Putamen (tissue), 1 donor: ENCODE data around the gene OTUD7B.
"Not testable (repeated sequence)": the region's sequence is repeated elsewhere in the genome, so short reads cannot be mapped to it uniquely, and the experiment has no call there.

Experiments used
- DNase-seq: peaks from one replicate; pipeline ENCODE4 v3.0.0-alpha.2; 2016; ENCODE audit warnings: low spot score

OTUD7B gene

GRCh38 chr1:150010393-150011115 is at the start of gene OTUD7B:
OTUD7B (minus strand) TSS chr1:150010726; CDS start chr1:149977510, 33,216 bp downstream.
- DNase-seq, result peak; percentile 91

GRCh38 chr1:150060260-150060659 is 49.7 kb upstream of the OTUD7B start:
- no peak for DNase-seq

DNA sequence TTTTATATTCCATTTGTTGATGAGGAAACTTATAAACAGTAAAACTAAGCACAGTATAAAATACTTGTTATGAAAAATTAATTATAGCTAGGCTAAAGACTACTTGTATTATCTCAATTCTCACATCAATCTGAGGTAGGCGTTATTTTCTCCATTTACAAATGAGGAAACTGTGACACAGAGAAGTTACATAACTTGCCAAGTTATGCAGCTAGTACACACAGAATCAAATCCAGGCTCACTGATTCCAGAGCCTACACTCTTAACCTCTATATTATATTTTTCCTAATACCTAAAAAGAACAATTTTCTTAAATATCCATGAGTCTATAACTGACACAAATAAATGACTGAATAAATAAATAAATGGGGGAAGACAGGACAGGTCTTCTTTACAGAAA is 45.9 kb upstream of the OTUD7B start:
- DNase-seq, result no peak

DNA sequence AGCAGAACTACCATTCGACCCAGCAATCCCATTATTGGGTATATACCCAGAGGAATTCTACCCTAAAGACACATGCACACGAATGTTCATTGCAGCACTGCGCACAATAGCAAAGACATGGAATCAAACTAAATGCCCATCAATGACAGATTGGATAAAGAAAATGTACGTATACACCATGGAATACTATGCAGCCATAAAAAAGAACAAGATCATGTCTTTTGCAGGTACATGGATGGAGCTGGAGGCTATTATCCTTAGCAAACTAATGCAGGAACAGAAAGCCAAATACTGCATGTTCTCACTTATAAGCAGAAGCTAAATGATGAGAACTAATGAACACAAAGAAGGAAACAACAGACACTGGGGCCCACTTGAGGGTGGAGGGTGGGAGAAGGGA is 45.0 kb upstream of the OTUD7B start:
- DNase-seq, result not testable (repeated sequence)

GRCh38 chr1:150053926-150054325 is 43.4 kb upstream of the OTUD7B start:
- DNase-seq, result no peak

DNA sequence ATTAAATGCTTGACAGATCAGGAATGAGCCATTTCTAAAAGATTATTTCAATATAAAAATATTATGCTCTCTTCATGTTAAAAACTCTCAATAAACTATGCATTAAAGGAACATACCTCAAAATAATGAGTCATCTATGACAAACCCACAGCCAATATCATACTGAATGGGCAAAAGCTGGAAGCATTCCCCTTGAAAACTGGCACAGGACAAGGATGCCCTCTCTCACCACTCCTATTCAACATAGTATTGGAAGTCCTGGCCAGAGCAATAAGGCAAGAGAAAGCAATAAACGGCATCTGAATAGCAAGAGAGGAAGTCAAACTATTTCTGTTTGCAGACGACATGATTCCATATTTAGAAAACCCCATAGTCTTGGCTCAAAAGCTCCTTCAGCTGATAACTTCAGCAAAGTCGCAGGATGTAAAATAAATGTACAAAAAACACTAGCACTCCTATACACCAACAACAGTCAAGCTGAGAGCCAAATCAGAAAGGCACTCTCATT is 41.4 kb upstream of the OTUD7B start:
- not testable (repeated sequence) for DNase-seq

DNA sequence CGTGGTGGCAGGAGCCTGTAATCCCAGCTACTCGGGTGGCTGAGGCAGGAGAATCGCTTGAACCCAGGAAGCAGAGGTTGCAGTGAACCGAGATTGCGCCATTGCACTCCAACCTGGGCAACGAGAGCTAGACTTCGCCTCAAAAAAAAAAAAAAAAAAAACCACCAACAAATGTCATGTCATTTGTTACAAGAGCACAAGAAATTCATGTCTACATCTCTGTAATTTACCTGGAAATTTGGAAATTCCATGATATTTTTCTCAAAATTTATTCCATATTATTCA is 40.5 kb upstream of the OTUD7B start:
- DNase-seq, result no peak

DNA sequence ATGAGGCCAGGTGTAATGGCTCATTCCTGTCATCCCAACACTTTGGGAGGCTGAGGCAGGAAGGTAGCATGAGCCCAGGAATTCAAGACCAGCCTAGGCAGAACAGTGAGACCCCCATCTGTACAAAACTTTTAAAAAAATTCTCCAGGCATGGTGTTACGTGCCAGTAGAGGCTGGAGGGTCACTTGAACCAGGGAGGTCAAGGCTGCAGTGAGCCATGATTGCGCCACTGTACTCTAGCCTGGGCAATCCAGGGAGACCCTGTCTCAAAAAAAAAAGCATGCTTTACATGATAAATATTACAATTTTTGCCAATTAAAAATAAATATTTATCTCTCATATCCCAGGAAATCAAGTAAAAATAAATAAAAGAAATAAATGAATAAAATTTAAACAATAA is 39.4 kb upstream of the OTUD7B start:
- no peak for DNase-seq

- no peak for DNase-seq
Observed at GRCh38 chr1:150034336-150034735, 23.8 kb upstream of the OTUD7B start.

DNA sequence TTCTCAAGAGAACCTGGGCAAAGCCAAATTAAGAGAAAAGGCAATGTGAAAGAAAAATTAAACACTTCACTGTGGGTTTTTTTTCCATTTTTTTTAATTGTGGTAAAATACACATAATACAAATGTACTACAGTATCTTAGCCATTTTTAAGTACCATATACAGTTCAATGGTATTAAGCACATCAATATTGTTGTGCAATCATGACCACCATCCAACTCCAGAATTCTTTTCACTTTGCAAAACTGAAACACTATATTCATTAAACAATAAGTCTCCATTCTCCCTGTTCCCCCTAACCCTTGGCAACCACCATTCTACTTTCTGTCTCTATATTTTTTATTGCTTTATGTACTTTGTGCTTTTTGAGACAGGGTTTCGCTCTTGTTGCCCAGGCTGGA is 17.8 kb upstream of the OTUD7B start:
- no peak for DNase-seq

DNA sequence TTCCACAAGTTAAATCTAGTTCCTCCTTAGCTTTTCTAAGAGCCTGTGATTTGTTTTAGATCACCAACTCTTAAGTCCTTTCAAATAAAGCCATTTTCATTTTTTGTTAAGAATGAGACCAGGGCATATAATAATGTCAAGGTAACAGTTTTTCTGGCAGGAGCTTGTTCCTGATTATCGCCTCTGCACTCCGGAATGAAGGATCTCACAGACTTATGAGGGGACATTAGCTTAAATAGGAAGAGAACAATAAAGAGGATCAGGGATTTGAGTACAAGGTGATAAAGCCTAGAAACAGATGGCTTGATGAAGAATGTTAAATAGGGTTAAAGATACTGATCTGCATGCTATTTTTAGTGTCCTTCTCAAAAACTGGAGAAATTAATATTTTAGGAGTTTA is 13.6 kb upstream of the OTUD7B start:
- DNase-seq, result no peak

GRCh38 chr1:150022357-150022756 is 11.8 kb upstream of the OTUD7B start:
- no peak for DNase-seq

- DNase-seq, result no peak
Observed at GRCh38 chr1:150021191-150021694, 10.7 kb upstream of the OTUD7B start.

GRCh38 chr1:150020711-150021110 is 10.2 kb upstream of the OTUD7B start:
- no peak for DNase-seq

GRCh38 chr1:150018165-150018564 is 7.6 kb upstream of the OTUD7B start:
- DNase-seq, result no peak

DNA sequence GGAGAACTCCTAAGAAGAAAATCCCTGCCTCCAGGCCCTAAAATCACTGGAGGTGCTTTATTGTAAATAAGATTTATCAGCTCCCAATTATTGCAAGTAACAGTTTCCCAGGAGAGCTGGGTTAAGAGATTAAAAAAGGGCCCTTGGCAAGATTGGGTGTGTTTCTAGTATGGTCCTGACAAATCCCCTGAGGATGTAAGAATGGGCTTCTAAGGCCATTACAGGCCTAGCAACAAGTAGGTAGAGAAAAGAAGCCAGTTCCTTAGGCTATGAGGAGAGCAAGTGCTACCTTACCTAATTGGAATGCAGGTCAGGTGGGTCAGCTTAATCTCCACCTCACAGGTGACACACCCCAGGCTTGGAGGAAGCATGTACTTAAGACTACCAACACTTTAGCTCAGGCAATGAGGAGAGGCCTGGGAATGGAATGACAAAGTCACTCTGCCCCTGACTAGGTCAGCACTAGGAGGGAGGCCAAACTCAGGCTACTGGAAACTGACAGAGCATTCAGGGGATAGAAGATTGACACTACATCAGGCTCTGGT is 6.8 kb upstream of the OTUD7B start:
- no peak for DNase-seq

DNA sequence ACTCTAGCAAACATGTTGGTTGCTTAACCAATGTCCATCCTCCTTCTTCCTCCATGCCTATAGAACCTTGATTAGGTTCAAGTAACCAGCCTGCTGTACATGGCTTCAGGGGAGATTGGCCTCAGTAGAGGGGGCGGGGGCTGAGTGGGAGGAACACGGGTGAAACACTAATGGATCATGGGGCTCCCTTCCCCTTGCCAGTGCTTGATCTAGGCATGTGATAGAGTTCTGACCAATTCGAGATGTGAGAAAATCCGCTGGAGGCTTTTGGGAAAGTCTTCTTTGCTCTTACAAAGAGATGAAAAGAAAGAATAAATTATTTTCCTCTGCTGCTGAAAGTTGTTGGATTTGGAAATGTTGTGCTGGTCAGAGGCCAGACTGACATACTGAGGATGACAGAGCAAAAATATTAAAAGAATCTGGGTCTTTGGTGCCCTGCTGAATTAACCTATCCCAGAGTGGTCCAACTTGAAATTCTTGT is 5.2 kb upstream of the OTUD7B start:
- no peak for DNase-seq

- DNase-seq, result peak; percentile 94
Observed at GRCh38 chr1:150012611-150013010, 2.1 kb upstream of the OTUD7B start.

DNA sequence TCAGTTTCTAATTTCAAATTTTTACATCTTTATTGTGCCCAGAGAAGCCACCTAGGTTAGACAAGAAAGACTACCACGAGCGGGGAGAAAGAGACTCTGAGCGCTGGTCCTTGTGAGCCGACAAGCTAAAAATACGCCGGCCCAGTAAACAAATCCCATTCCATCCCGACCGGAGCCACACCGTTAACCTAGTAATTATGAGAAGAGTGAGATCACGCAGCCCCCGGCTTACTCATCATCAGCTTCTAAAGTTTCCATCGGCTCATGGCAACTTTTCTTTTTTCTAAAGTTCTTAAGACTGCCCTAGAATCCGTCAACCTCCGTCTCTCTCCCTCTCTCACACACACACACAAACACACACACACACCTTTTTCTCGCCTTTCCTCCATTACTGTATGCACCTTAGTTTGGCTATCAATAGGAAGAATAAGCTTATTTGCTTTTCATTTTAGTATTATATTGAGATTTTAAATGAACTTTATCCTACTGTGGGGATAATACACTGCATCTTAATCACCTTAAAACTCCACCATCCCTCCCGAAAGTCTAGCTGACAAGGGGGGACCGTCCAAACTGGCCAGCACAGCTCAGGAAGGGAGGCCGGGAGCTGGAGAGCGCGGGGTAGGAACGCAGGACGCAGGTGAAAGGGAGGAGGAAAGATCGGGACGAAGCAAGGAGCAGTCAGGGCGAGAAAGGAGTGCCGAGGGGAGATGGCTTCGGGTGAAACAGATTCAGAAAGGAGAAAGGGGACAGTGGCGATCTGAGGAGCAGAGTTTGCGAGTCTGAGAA is 728 bp downstream of the OTUD7B start:
- DNase-seq, result no peak

DNA sequence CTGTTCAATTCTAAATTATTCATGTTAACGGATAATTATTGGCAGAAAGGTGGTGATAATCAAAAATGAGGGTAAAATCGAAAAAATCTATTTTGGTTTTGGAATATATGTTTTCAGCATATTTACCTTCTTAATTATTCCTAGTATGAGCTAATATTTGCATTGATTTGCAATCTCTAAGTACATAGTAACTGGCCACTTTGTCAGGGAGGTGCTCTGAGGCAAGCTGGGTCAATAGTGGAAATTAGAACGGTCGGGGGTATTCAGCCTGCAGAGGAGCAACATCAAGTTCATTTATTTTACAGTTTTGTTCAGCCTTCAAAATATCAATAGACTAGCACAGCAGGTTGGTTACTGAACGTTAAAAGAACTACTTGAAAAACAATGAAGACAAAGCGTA is 1.8 kb downstream of the OTUD7B start:
- no peak for DNase-seq

DNA sequence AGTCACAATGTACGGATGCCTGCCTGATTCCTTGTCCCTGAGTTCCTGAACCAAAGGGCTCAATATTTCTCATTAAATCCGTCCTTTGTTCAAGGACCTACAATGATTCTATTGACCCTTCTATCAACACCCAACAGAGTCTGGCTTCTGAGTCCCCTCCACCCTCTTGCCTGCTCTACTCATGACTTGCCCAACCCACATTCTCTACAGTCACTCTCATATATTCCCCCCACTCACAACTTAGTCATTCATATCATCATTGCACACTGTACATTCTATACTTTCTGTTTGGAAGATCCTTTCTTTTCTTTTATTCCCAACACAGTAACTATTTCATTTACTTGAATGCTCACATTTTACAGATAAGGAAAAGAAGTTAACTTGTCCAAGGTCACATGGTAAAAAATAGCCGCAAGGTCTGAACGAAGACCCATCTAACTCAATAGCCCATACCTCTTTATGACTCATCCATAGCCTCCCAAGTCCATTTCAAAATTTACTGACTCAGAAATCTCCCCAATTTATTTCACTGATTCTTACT is 3.6 kb downstream of the OTUD7B start:
- DNase-seq, result peak; percentile 82

- DNase-seq, result no peak
Observed at GRCh38 chr1:150005606-150006005, 4.9 kb downstream of the OTUD7B start.

DNA sequence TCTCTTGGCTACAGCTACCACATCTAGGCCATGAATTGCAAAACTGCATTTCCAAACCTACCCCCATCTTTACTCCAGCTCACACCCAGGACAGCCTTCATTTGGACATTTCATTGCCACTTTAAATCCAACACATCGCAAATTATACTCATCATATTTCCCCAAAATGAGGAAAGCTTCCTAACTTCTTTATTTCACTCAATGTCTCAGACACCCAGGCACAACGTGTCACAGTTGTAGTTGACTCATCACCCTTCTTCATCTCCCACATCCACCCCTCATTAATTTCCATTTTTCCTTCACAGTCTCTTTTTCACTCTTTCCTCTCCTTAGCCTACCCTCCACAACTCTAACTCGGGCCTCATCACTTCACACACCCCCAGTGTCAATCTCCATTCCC is 6.7 kb downstream of the OTUD7B start:
- DNase-seq, result no peak
